GM12878 (cell line): ENCODE results near the gene AGO4. TPM values are rescaled to one million over a fixed set of nuclear protein-coding genes. Genes with fewer than 3 reads are reported as not detected.

ENCODE experiments used
- ATAC-seq: fragments of 200-7000 bp; cut with Tn5 transposase; 3 replicates; pipeline ENCODE4 v1.9.1; 2020; ENCODE audit warnings: mild to moderate bottlenecking, moderate library complexity
- BruUV-seq: library from RNA; stranded (reverse); fragments of 400-500 nt; replicated peaks from 2 replicates; lab custom pipeline; 2021; lab: Mats Ljungman, UMichigan
- CTCF ChIA-PET: fragments of 300-600 bp; sonication (Branson Sonifier 250); formaldehyde crosslinking; extraction: SDS; loops from one replicate; lab custom pipeline; 2021; ENCODE audit warnings: inconsistent platforms; lab: Yijun Ruan, JAX
- POLR2A ChIA-PET: fragments of 350-600 bp; formaldehyde crosslinking; extraction: SDS; loops from one replicate; lab custom pipeline; 2021; ENCODE audit warnings: inconsistent platforms; lab: Charles Lee
- RAD21 ChIA-PET: fragments of 300-600 bp; sonication (Branson Sonifier 250); formaldehyde crosslinking; loops from one replicate; lab custom pipeline; 2023; ENCODE audit warnings: antibody characterized with exemption; ENCODE audit not compliant: unreplicated experiment; lab: Charles Lee
- SMC1A ChIA-PET: fragments of 300-600 bp; sonication (Branson Sonifier 250); formaldehyde crosslinking; loops from one replicate; lab custom pipeline; 2023; ENCODE audit not compliant: unreplicated experiment, uncharacterized antibody; lab: Charles Lee
- DNase-seq: peaks from one replicate; pipeline ENCODE4 v3.0.0-alpha.2; 2011; ENCODE audit warnings: low read depth, low spot score
- FAIRE-seq: peaks from 3 replicates; lab custom pipeline; 2011; peaks lifted over from hg19 to GRCh38; lab: Jason Lieb, UNC
- H2AFZ ChIP-seq: 2 replicates; pipeline ENCODE4 v1.6.0; 2011; ENCODE audit warnings: low read depth, low read length, control low read depth; ENCODE audit not compliant: control insufficient read depth
- H3K27ac ChIP-seq: 2 replicates; pipeline ENCODE4 v1.5.1; 2011; ENCODE audit warnings: control low read depth; ENCODE audit not compliant: control insufficient read depth, insufficient read depth
- H3K27me3 ChIP-seq, 2 experiments: replicated peaks in 1 of 2; 2 replicates each; pipeline versions ENCODE4 v1.6.0 to v1.6.1; 2011; ENCODE audit warnings: low read length in 1 of 2; ENCODE audit not compliant: control insufficient read depth in 2 of 2, insufficient read depth in 2 of 2
- H3K36me3 ChIP-seq, 2 experiments: 2 replicates each; pipeline ENCODE4 v1.5.1; 2011; ENCODE audit warnings: low read length in 1 of 2; ENCODE audit not compliant: control insufficient read depth in 2 of 2, insufficient read depth in 2 of 2
- H3K4me1 ChIP-seq: 2 replicates; pipeline ENCODE4 v1.6.1; 2011; ENCODE audit warnings: mild to moderate bottlenecking, low read length, moderate library complexity, mixed read lengths; ENCODE audit not compliant: control insufficient read depth, insufficient read depth
- H3K4me2 ChIP-seq: 2 replicates; pipeline ENCODE4 v1.6.0; 2011; ENCODE audit warnings: control low read depth; ENCODE audit not compliant: control insufficient read depth, insufficient read depth
- H3K4me3 ChIP-seq: fragments of 200-600 bp; sonication (generic); 2 replicates; pipeline ENCODE4 v1.5.1; 2016
- H3K79me2 ChIP-seq: 2 replicates; pipeline ENCODE4 v1.6.0; 2011; ENCODE audit warnings: low read length; ENCODE audit not compliant: control insufficient read depth, insufficient read depth
- H3K9ac ChIP-seq: 2 replicates; pipeline ENCODE4 v1.8.0; 2011; ENCODE audit warnings: low read length, control low read depth, mixed read lengths; ENCODE audit not compliant: control insufficient read depth, insufficient read depth
- H3K9me3 ChIP-seq: replicated peaks from 3 replicates; pipeline ENCODE4 v1.5.1; 2011; ENCODE audit warnings: mild to moderate bottlenecking, low read length; ENCODE audit not compliant: control insufficient read depth, insufficient read depth
- H4K20me1 ChIP-seq: 2 replicates; pipeline ENCODE4 v1.6.0; 2011; ENCODE audit not compliant: control insufficient read depth, insufficient read depth
- CHD2 ChIP-seq: IDR thresholded peaks from 2 replicates; pipeline ENCODE4 v1.6.1; 2011; ENCODE audit warnings: low read depth, low read length, improper control_type of control experiment, borderline replicate concordance
- FOXK2 ChIP-seq: fragments of 450-650 bp; IDR thresholded peaks from 2 replicates; pipeline ENCODE4 v1.6.1; 2017; ENCODE audit warnings: mild to moderate bottlenecking, moderate library complexity
- GABPA ChIP-seq: IDR thresholded peaks from 2 replicates; pipeline ENCODE4 v1.6.1; 2014; ENCODE audit warnings: antibody characterized with exemption, low read depth, mild to moderate bottlenecking, inconsistent platforms
- IRF3 ChIP-seq: fragments of 450-650 bp; IDR thresholded peaks from 2 replicates; pipeline ENCODE4 v1.6.1; 2014; ENCODE audit warnings: mild to moderate bottlenecking
- IRF5 ChIP-seq: fragments of 450-650 bp; IDR thresholded peaks from 2 replicates; pipeline ENCODE4 v1.6.1; 2017; ENCODE audit warnings: borderline replicate concordance
- NFYA ChIP-seq: IDR thresholded peaks from 2 replicates; pipeline ENCODE4 v1.6.1; 2011; ENCODE audit warnings: low read depth, mild to moderate bottlenecking, low read length, improper control_type of control experiment, borderline replicate concordance
- NR2F1 ChIP-seq: fragments of 450-650 bp; conservative IDR thresholded peaks from 2 replicates; pipeline ENCODE4 v1.6.1; 2017; ENCODE audit warnings: mild to moderate bottlenecking
- PKNOX1 ChIP-seq: fragments of 450-650 bp; IDR thresholded peaks from 2 replicates; pipeline ENCODE4 v1.6.1; 2016; ENCODE audit warnings: mild to moderate bottlenecking
- POLR2AphosphoS2 ChIP-seq: IDR thresholded peaks from 2 replicates; pipeline ENCODE4 v1.6.1; 2011; ENCODE audit warnings: low read depth, mild to moderate bottlenecking, low read length, improper control_type of control experiment, moderate library complexity
- RAD21 ChIP-seq: IDR thresholded peaks from 2 replicates; pipeline ENCODE4 v1.6.1; 2011; ENCODE audit warnings: mild to moderate bottlenecking, low read depth, low read length, moderate library complexity; ENCODE audit not compliant: insufficient read depth
- RUNX3 ChIP-seq: IDR thresholded peaks from 2 replicates; pipeline ENCODE4 v1.6.1; 2012; ENCODE audit warnings: low read length, inconsistent platforms
- SIN3A ChIP-seq: IDR thresholded peaks from 2 replicates; pipeline ENCODE4 v1.6.1; 2012; ENCODE audit warnings: low read depth, low read length, improper control_type of control experiment
- SMARCA5 ChIP-seq: fragments of 450-650 bp; IDR thresholded peaks from 2 replicates; pipeline ENCODE4 v1.6.1; 2017; ENCODE audit warnings: mild to moderate bottlenecking
- SPI1 ChIP-seq: IDR thresholded peaks from 2 replicates; pipeline ENCODE4 v1.6.1; 2011; ENCODE audit warnings: low read depth, mild to moderate bottlenecking, low read length, moderate library complexity, borderline replicate concordance; ENCODE audit not compliant: insufficient read depth
- SRF ChIP-seq, 2 experiments: IDR thresholded peaks; 2 replicates each; pipeline ENCODE4 v1.6.1; 2011; ENCODE audit warnings: low read depth in 2 of 2, low read length in 2 of 2, mild to moderate bottlenecking in 1 of 2, moderate library complexity in 1 of 2
- TCF12 ChIP-seq: IDR thresholded peaks from 2 replicates; pipeline ENCODE4 v1.6.1; 2011; ENCODE audit warnings: low read depth, mild to moderate bottlenecking, low read length
- ZBED1 ChIP-seq: IDR thresholded peaks from 2 replicates; pipeline ENCODE4 v1.6.1; 2016; ENCODE audit warnings: borderline replicate concordance
- ZBTB33 ChIP-seq: fragments of 450-650 bp; IDR thresholded peaks from 2 replicates; pipeline ENCODE4 v1.6.1; 2017; ENCODE audit warnings: mild to moderate bottlenecking
- WGBS: methylation state at CpG from one replicate; pipeline ENCODE4 v1.1.6; 2016; ENCODE audit warnings: low lambda C conversion rate; ENCODE audit not compliant: insufficient replicate concordance, insufficient coverage; ENCODE audit errors: missing lambda C conversion rate; 5-methylcytosine and 5-hydroxymethylcytosine counted together
- in situ Hi-C: fragments of 300-500 bp; cut with MboI; formaldehyde crosslinking; loops from 9 replicates; pipeline ENCODE4 v1.14.3; 2018; ENCODE audit warnings: mixed read lengths
- intact Hi-C: fragments of 100-400 bp; cut with micrococcal nuclease; formaldehyde crosslinking; loops from one replicate; pipeline ENCODE4 v1.14.2; 2022; ENCODE audit not compliant: unreplicated experiment
- polyA plus RNA-seq, 11 experiments: library from polyadenylated mRNA; depleted of rRNA in 4 of 11; unstranded in 6 of 11; stranded (reverse) in 5 of 11; fragments of >200 nt; fragmentation: Nextera tagmentation in 4 of 11; fragmentation: Illumina TruSeq in 1 of 11; extraction: Ambion mirVana in 4 of 11; extraction: Trizol in 1 of 11; gene quantifications; 1 replicate in 1 of 11; 2 replicates in 10 of 11; pipeline versions ENCODE4 v1.2.1 to v1.2.3, GENCODE V29; 2011 to 2016; ENCODE audit warnings: inconsistent platforms in 2 of 11, missing spikeins in 2 of 11, low read depth in 1 of 11
- total RNA-seq, 4 experiments: library from RNA; depleted of rRNA in 3 of 4; stranded (reverse); fragments of >200 nt in 3 of 4; fragmentation: Illumina TruSeq in 1 of 4; extraction: Trizol in 1 of 4; gene quantifications; 2 replicates each; pipeline versions ENCODE4 v1.2.1 to v1.2.3, GENCODE V29; 2013 to 2021

AGO4 gene
- total and polyA plus RNA-seq, 10 of the 15 experiments (the other 5 are each of a cell fraction or from before 2014, with no cell fraction given), result 1.2 to 7.9 (median 3.2) TPM

GRCh38 chr1:35882945-35883634 is 75.3 kb downstream of the AGO4 start, which contains the start of gene AGO1:
Gene AGO1 (plus strand): TSS chr1:35883209. CDS start chr1:35883422, 213 bp downstream.
- ChIA-PET CTCF (interaction anchor here (0.6 to 1.7 kb wide), 16 partner anchors 8 to 304 kb away, joined by 3 to 8 read pairs (median 4); partner anchors contain the start of gene AGO3), RAD21 (interaction anchor here (0.6 to 1.4 kb wide), 7 partner anchors 25 to 804 kb away, joined by 3 to 4 read pairs (median 3); partner anchors contain the start of gene ZMYM1), SMC1A (interaction anchor here (0.9 to 1.6 kb wide), 2 partner anchors 40 to 47 kb away, joined by 3 to 5 read pairs; partner anchors contain the start of gene AGO3), POLR2A (interaction anchor here (0.8 to 1.6 kb wide), 5 partner anchors 14 to 139 kb away, joined by 3 to 6 read pairs (median 4); partner anchors contain the start of gene AGO3)
- in situ Hi-C loops, result no loop called here
- WGBS, result 2% methylated on average over 58 of the region's 58 CpGs
- no TSS peak for BruUV-seq
- Histone ChIP-seq H2AFZ (peak within 1 kb of the TSS; percentile 87), H3K4me1 (peaks cover 14% of the 10 kb centered on the region), H3K4me2 (peak within 1 kb of the TSS; percentile 85), H3K36me3 (no peaks in the 10 kb centered on the region), H4K20me1 (no peaks in the 10 kb centered on the region), H3K27me3 (no peaks in the 10 kb centered on the region), H3K9me3 (no peaks in the 10 kb centered on the region), H3K79me2 (peaks cover 11% of the 10 kb centered on the region), H3K4me3 (peak within 1 kb of the TSS; percentile 97), H3K27ac (peak within 1 kb of the TSS; percentile 65), H3K9ac (peak within 1 kb of the TSS; percentile 83)
- DNase-seq (peak; percentile 63), ATAC-seq (peak; percentile 93), FAIRE-seq (peak; percentile 84)
- intact Hi-C loops, result loop anchor here (2.0 to 10.0 kb wide), 2 partner anchors 48 to 202 kb away; partner anchors contain the start of genes ADPRS, AGO3 and TEKT2
- TF ChIP-seq ZBED1, result no peak
- no peak for TF ChIP-seq NFYA
- no peak for TF ChIP-seq SPI1
- TF ChIP-seq SRF (IDR thresholded peaks at IDR 0.05; ENCODE audit: low read depth in 2 of 2, low read length in 2 of 2), result no peak
- 0 out of 2 replicates have a peak, but pooled peaks have one; percentile 26 for TF ChIP-seq FOXK2
- peak; percentile 72; the same call in 1 of the 2 replicates for TF ChIP-seq POLR2AphosphoS2
- 0 out of 2 replicates have a peak, but pooled peaks have one; percentile 21 for TF ChIP-seq CHD2
- peak; percentile 51 for TF ChIP-seq RAD21
- TF ChIP-seq SMARCA5, result peak; percentile 85
- no peak for TF ChIP-seq ZBTB33
- 0 out of 2 replicates have a peak, but pooled peaks have one; percentile 41 for TF ChIP-seq RUNX3
- peak; percentile 33; the same call in 1 of the 2 replicates for TF ChIP-seq SIN3A
- TF ChIP-seq NR2F1, result peak; percentile 78
- no peak for TF ChIP-seq PKNOX1
- TF ChIP-seq TCF12, result no peak
- TF ChIP-seq IRF3, result no peak
- TF ChIP-seq GABPA, result no peak
- TF ChIP-seq IRF5, result no peak
